ENCODE results near the gene CNPY4. TPM values are rescaled to one million over a fixed set of nuclear protein-coding genes. Genes with fewer than 3 reads are reported as not detected.

Gene CNPY4
- total and polyA plus RNA-seq, 10 of the 15 experiments (the other 5 are each of a cell fraction or from before 2014, with no cell fraction given): 2.5 to 9.2 (median 6.8) TPM

DNA sequence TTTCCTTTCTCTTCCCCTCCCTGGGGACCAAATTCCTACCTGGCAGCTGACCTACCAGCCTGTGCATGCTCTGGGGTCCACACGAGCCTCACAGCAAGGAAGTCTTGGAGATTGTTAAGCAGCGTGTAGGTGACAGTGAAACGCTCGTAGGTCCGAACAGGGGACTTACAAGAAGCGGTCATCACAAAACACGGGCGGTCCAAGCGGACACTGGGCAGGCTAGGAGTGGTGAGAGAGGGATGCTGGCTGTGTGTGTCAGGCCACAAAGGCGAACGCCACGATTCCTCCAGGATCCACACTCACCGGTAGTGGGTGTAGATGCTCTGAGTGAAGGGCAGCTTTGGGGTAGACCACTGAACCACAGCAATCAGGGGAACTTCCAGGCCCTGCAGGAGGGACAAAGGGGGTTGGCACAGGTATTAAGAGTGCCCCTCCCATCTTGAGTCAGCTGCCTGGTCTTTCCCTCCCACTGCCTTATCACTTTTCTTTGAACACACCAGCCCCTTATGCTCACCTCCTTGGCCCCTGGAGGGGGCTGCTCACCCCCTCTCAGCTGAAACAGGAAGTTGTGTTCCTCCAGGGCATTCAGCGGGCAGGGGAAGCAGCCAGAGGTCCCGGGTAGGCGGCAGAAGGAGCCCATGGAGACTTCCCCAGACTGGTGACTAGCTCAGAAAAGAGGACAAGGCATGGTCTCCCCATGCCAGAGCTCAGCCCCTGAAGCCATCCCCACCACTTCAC lies 37.1 kb downstream of the CNPY4 start:
- Histone ChIP-seq H3K36me3 (ENCODE audit: control insufficient read depth in 2 of 2, insufficient read depth in 2 of 2, low read length in 1 of 2) (peaks cover 0 to 15% of the 10 kb centered on the region in 2 experiments), H3K27me3 (replicated peaks in 1 of 2; ENCODE audit: control insufficient read depth in 2 of 2, insufficient read depth in 2 of 2, low read length in 1 of 2) (no peaks in the 10 kb centered on the region), H3K4me1 (ENCODE audit: control insufficient read depth, insufficient read depth, low read length) (peaks cover 13% of the 10 kb centered on the region; the same call in 1 of the 2 replicates), H2AFZ (ENCODE audit: control insufficient read depth, low read depth, low read length) (no peak overlapping the region), H3K27ac (ENCODE audit: control insufficient read depth, insufficient read depth) (no peak overlapping the region), H3K4me3 (peak overlapping the region; percentile 89; the same call in 1 of the 2 replicates), H3K79me2 (ENCODE audit: control insufficient read depth, insufficient read depth, low read length) (peaks cover 16% of the 10 kb centered on the region), H3K4me2 (ENCODE audit: control insufficient read depth, insufficient read depth) (peak overlapping the region; percentile 95), H4K20me1 (ENCODE audit: control insufficient read depth, insufficient read depth) (no peaks in the 10 kb centered on the region), H3K9me3 (replicated peaks; ENCODE audit: control insufficient read depth, insufficient read depth, low read length) (no peaks in the 10 kb centered on the region), H3K9ac (ENCODE audit: control insufficient read depth, insufficient read depth, low read length) (no peak overlapping the region; the same call in 1 of the 2 replicates)
- intact Hi-C loops (cut with micrococcal nuclease; ENCODE audit: unreplicated experiment) (no loop called here), in situ Hi-C loops (cut with MboI) (no loop called here)
- RAD21 ChIA-PET (ENCODE audit: unreplicated experiment): interaction anchor here (0.7 to 1.4 kb wide), 4 partner anchors 11 to 251 kb away, joined by 3 to 5 read pairs (median 4); partner anchors contain the start of gene GAL3ST4
- SMC1A ChIA-PET (ENCODE audit: uncharacterized antibody, unreplicated experiment): interaction anchor here (1.0 to 1.3 kb wide), 4 partner anchors 28 to 54 kb away, joined by 3 to 4 read pairs (median 3); no protein-coding TSS in a partner anchor
- FAIRE-seq (no peak), ATAC-seq (peak; percentile 60), DNase-seq (ENCODE audit: low read depth, low spot score) (no peak)
- POLR2A ChIA-PET: interaction anchor here (0.5 to 3.7 kb wide), 6 partner anchors 8 to 538 kb away, joined by 3 to 28 read pairs (median 4); partner anchors contain the start of genes AP4M1, GAL3ST4, LAMTOR4 and MCM7
- CTCF ChIA-PET: interaction anchor here (1.0 to 2.7 kb wide), 10 partner anchors 8 to 72 kb away, joined by 3 to 9 read pairs (median 5); partner anchors contain the start of genes GAL3ST4 and LAMTOR4
- 62% methylated on average over 16 of the region's 16 CpGs for WGBS (ENCODE audit: insufficient coverage, insufficient replicate concordance, low lambda C conversion rate, missing lambda C conversion rate)
- no TSS peak for BruUV-seq (replicated peaks)
- TF ChIP-seq, protein P1, sequence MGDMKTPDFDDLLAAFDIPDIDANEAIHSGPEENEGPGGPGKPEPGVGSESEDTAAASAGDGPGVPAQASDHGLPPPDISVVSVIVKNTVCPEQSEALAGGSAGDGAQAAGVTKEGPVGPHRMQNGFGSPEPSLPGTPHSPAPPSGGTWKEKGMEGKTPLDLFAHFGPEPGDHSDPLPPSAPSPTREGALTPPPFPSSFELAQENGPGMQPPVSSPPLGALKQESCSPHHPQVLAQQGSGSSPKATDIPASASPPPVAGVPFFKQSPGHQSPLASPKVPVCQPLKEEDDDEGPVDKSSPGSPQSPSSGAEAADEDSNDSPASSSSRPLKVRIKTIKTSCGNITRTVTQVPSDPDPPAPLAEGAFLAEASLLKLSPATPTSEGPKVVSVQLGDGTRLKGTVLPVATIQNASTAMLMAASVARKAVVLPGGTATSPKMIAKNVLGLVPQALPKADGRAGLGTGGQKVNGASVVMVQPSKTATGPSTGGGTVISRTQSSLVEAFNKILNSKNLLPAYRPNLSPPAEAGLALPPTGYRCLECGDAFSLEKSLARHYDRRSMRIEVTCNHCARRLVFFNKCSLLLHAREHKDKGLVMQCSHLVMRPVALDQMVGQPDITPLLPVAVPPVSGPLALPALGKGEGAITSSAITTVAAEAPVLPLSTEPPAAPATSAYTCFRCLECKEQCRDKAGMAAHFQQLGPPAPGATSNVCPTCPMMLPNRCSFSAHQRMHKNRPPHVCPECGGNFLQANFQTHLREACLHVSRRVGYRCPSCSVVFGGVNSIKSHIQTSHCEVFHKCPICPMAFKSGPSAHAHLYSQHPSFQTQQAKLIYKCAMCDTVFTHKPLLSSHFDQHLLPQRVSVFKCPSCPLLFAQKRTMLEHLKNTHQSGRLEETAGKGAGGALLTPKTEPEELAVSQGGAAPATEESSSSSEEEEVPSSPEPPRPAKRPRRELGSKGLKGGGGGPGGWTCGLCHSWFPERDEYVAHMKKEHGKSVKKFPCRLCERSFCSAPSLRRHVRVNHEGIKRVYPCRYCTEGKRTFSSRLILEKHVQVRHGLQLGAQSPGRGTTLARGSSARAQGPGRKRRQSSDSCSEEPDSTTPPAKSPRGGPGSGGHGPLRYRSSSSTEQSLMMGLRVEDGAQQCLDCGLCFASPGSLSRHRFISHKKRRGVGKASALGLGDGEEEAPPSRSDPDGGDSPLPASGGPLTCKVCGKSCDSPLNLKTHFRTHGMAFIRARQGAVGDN (IDR thresholded peaks at IDR 0.05): no peak
- TF ChIP-seq CHD2 (IDR thresholded peaks at IDR 0.05; ENCODE audit: borderline replicate concordance, low read depth, low read length): no peak
- no peak for TF ChIP-seq POU2F2 (IDR thresholded peaks at IDR 0.05; ENCODE audit: borderline replicate concordance, low read depth, low read length)
- 0 out of 2 replicates have a peak, but pooled peaks have one; percentile 35 for TF ChIP-seq PKNOX1 (IDR thresholded peaks at IDR 0.05)
- TF ChIP-seq IKZF2 (IDR thresholded peaks at IDR 0.05): peak; percentile 14 to 23; a peak in 1 of 4 replicates
- no peak for TF ChIP-seq HDAC2 (IDR thresholded peaks at IDR 0.05)
- TF ChIP-seq TCF3 (IDR thresholded peaks at IDR 0.05; ENCODE audit: borderline replicate concordance, insufficient read depth, low read depth, low read length): no peak
- no peak for TF ChIP-seq NR2C2 (IDR thresholded peaks at IDR 0.05; ENCODE audit: borderline replicate concordance, control insufficient read depth, insufficient read length, low read depth)
- TF ChIP-seq, protein P2, sequence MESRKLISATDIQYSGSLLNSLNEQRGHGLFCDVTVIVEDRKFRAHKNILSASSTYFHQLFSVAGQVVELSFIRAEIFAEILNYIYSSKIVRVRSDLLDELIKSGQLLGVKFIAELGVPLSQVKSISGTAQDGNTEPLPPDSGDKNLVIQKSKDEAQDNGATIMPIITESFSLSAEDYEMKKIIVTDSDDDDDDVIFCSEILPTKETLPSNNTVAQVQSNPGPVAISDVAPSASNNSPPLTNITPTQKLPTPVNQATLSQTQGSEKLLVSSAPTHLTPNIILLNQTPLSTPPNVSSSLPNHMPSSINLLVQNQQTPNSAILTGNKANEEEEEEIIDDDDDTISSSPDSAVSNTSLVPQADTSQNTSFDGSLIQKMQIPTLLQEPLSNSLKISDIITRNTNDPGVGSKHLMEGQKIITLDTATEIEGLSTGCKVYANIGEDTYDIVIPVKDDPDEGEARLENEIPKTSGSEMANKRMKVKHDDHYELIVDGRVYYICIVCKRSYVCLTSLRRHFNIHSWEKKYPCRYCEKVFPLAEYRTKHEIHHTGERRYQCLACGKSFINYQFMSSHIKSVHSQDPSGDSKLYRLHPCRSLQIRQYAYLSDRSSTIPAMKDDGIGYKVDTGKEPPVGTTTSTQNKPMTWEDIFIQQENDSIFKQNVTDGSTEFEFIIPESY (IDR thresholded peaks at IDR 0.05): no peak
- no peak for TF ChIP-seq SP1 (IDR thresholded peaks at IDR 0.05; ENCODE audit: low read depth, low read length)
- TF ChIP-seq, protein P3, sequence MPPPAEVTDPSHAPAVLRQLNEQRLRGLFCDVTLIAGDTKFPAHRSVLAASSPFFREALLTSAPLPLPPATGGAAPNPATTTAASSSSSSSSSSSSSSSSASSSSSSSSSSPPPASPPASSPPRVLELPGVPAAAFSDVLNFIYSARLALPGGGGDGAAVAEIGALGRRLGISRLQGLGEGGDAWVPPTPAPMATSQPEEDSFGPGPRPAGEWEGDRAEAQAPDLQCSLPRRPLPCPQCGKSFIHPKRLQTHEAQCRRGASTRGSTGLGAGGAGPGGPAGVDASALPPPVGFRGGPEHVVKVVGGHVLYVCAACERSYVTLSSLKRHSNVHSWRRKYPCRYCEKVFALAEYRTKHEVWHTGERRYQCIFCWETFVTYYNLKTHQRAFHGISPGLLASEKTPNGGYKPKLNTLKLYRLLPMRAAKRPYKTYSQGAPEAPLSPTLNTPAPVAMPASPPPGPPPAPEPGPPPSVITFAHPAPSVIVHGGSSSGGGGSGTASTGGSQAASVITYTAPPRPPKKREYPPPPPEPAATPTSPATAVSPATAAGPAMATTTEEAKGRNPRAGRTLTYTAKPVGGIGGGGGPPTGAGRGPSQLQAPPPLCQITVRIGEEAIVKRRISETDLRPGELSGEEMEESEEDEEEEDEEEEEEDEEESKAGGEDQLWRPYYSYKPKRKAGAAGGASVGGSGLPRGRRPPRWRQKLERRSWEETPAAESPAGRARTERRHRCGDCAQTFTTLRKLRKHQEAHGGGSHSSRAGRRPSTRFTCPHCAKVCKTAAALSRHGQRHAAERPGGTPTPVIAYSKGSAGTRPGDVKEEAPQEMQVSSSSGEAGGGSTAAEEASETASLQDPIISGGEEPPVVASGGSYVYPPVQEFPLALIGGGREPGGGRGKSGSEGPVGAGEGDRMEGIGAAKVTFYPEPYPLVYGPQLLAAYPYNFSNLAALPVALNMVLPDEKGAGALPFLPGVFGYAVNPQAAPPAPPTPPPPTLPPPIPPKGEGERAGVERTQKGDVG (CRISPR knock-in tag; IDR thresholded peaks at IDR 0.05): no peak

All from GM12878 (cell line).